ENCODE results near the gene ABCB10.

Gene ABCB10

DNA sequence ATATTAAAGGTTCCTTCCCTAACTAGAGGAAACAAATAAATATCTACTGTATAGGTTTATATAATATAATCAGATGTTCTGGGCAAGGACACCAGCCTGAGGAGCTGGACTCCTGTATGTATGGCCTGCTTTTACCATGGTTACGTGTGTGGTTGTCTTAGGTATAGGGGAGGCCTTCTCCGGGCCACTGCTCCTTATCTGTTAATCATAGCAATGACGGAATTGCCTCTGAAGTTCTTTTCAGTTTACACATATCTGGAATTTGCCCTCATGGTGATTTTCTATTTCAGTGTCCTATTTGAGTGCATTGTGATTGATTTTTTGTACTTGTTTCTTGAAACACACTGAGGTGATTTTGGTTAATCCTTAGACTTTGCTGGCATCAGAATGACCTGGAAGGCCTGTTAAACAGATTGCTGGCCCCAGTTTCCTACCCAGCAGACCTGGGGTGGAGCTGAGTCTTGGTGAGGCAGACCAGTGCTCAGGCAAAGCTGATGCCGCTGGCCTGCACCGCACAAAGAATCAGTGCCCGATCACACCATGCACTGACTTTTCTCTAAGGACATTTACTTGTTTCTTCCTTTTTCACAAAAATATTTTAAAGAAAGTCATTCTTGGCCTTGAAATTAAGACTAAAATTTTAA is 18.5 kb downstream of the ABCB10 start:
- Histone ChIP-seq H2BK15ac (ENCODE audit: low read length) (no peak overlapping the region), H3K4me2 (ENCODE audit: insufficient read depth, low read length, poor library complexity, severe bottlenecking) (no peak overlapping the region), H2BK5ac (ENCODE audit: low read length) (no peak overlapping the region), H2AFZ (ENCODE audit: low read length) (no peak overlapping the region), H4K8ac (ENCODE audit: low read depth, low read length) (no peak overlapping the region), H3K18ac (ENCODE audit: low read length) (no peak overlapping the region), H3K27ac (replicated peaks; ENCODE audit: low read length) (no peak overlapping the region), H3K9ac (ENCODE audit: low read depth, low read length, poor library complexity) (no peak overlapping the region), H3K27me3 (ENCODE audit: control insufficient read depth in 3 of 3, insufficient read depth in 3 of 3, low read depth in 1 of 3, low read length in 3 of 3) (no peaks in the 10 kb centered on the region), H3K4ac (ENCODE audit: low read length) (no peak overlapping the region), H3K14ac (ENCODE audit: low read length) (no peak overlapping the region), H4K91ac (ENCODE audit: low read depth, low read length, poor library complexity) (no peak overlapping the region), H2BK120ac (ENCODE audit: low read depth, low read length) (no peak overlapping the region), H3K4me1 (ENCODE audit: control insufficient read depth in 2 of 2, insufficient read depth in 1 of 2, low read depth in 1 of 2, low read length in 2 of 2) (no peaks in the 10 kb centered on the region), H3K23ac (ENCODE audit: low read depth, low read length, poor library complexity) (no peak overlapping the region), H3K4me3 (ENCODE audit: low read length in 2 of 2) (no peak overlapping the region), H2BK12ac (ENCODE audit: low read length) (no peak overlapping the region), H3K36me3 (replicated peaks in 1 of 2; ENCODE audit: control insufficient read depth in 2 of 2, insufficient read depth in 2 of 2, low read length in 2 of 2) (peaks cover 14 to 91% of the 10 kb centered on the region in 2 donors), H2AK5ac (ENCODE audit: low read depth, low read length) (no peak overlapping the region), H3K9me3 (replicated peaks in 1 of 2; ENCODE audit: control insufficient read depth in 2 of 2, insufficient read depth in 1 of 2, low read depth in 1 of 2, low read length in 2 of 2) (peaks cover 0 to 5% of the 10 kb centered on the region in 2 donors), H3K79me1 (ENCODE audit: low read depth, low read length) (no peaks in the 10 kb centered on the region)
- DNase-seq (ENCODE audit: low spot score): no peak
- no CpG with 5 or more reads among the region's 6 CpGs for WGBS, 2 donors (ENCODE audit: extremely low coverage in 2 of 2, insufficient read length in 2 of 2, insufficient replicate concordance in 1 of 2)

GRCh38 chr1:229538945-229539344 is 19.6 kb downstream of the ABCB10 start:
- Histone ChIP-seq H2BK120ac (ENCODE audit: low read depth, low read length) (no peak overlapping the region), H4K91ac (ENCODE audit: low read depth, low read length, poor library complexity) (no peak overlapping the region), H4K8ac (ENCODE audit: low read depth, low read length) (no peak overlapping the region), H3K9me3 (replicated peaks in 1 of 2; ENCODE audit: control insufficient read depth in 2 of 2, insufficient read depth in 1 of 2, low read depth in 1 of 2, low read length in 2 of 2) (no peaks in the 10 kb centered on the region), H3K14ac (ENCODE audit: low read length) (no peak overlapping the region), H3K36me3 (replicated peaks in 1 of 2; ENCODE audit: control insufficient read depth in 2 of 2, insufficient read depth in 2 of 2, low read length in 2 of 2) (peaks cover 14 to 85% of the 10 kb centered on the region in 2 donors), H2BK5ac (ENCODE audit: low read length) (no peak overlapping the region), H3K4ac (ENCODE audit: low read length) (no peak overlapping the region), H3K18ac (ENCODE audit: low read length) (no peak overlapping the region), H2BK15ac (ENCODE audit: low read length) (no peak overlapping the region), H3K9ac (ENCODE audit: low read depth, low read length, poor library complexity) (no peak overlapping the region), H3K23ac (ENCODE audit: low read depth, low read length, poor library complexity) (no peak overlapping the region), H3K79me1 (ENCODE audit: low read depth, low read length) (no peaks in the 10 kb centered on the region), H3K4me3 (ENCODE audit: low read length in 2 of 2) (no peak overlapping the region), H2AK5ac (ENCODE audit: low read depth, low read length) (no peak overlapping the region), H3K4me2 (ENCODE audit: insufficient read depth, low read length, poor library complexity, severe bottlenecking) (no peak overlapping the region), H3K27me3 (ENCODE audit: control insufficient read depth in 3 of 3, insufficient read depth in 3 of 3, low read depth in 1 of 3, low read length in 3 of 3) (no peaks in the 10 kb centered on the region), H3K4me1 (ENCODE audit: control insufficient read depth in 2 of 2, insufficient read depth in 1 of 2, low read depth in 1 of 2, low read length in 2 of 2) (no peaks in the 10 kb centered on the region), H3K27ac (replicated peaks; ENCODE audit: low read length) (no peak overlapping the region), H2BK12ac (ENCODE audit: low read length) (no peak overlapping the region), H2AFZ (ENCODE audit: low read length) (no peak overlapping the region)
- no peak for DNase-seq (ENCODE audit: low spot score)
- WGBS, 2 donors (ENCODE audit: extremely low coverage in 2 of 2, insufficient read length in 2 of 2, insufficient replicate concordance in 1 of 2): no CpG with 5 or more reads among the region's 5 CpGs

GRCh38 chr1:229537894-229538293 is 20.6 kb downstream of the ABCB10 start:
- no peak overlapping the region for H2BK15ac ChIP-seq (ENCODE audit: low read length)
- no peak overlapping the region for H3K23ac ChIP-seq (ENCODE audit: low read depth, low read length, poor library complexity)
- no peak overlapping the region for H3K14ac ChIP-seq (ENCODE audit: low read length)
- H2BK12ac ChIP-seq (ENCODE audit: low read length): no peak overlapping the region
- no peak overlapping the region for H2BK120ac ChIP-seq (ENCODE audit: low read depth, low read length)
- no peak overlapping the region for H2AFZ ChIP-seq (ENCODE audit: low read length)
- H3K36me3 ChIP-seq (replicated peaks in 1 of 2; ENCODE audit: control insufficient read depth in 2 of 2, insufficient read depth in 2 of 2, low read length in 2 of 2): peaks cover 10 to 85% of the 10 kb centered on the region in 2 donors
- H4K91ac ChIP-seq (ENCODE audit: low read depth, low read length, poor library complexity): no peak overlapping the region
- no peaks in the 10 kb centered on the region for H3K27me3 ChIP-seq (ENCODE audit: control insufficient read depth in 3 of 3, insufficient read depth in 3 of 3, low read depth in 1 of 3, low read length in 3 of 3)
- no CpG with 5 or more reads among the region's 4 CpGs for WGBS, 2 donors (ENCODE audit: extremely low coverage in 2 of 2, insufficient read length in 2 of 2, insufficient replicate concordance in 1 of 2)
- H3K4me3 ChIP-seq (ENCODE audit: low read length in 2 of 2): no peak overlapping the region
- no peaks in the 10 kb centered on the region for H3K79me1 ChIP-seq (ENCODE audit: low read depth, low read length)
- no peak overlapping the region for H2BK5ac ChIP-seq (ENCODE audit: low read length)
- no peak overlapping the region for H3K18ac ChIP-seq (ENCODE audit: low read length)
- no peak overlapping the region for H4K8ac ChIP-seq (ENCODE audit: low read depth, low read length)
- H2AK5ac ChIP-seq (ENCODE audit: low read depth, low read length): no peak overlapping the region
- H3K9ac ChIP-seq (ENCODE audit: low read depth, low read length, poor library complexity): no peak overlapping the region
- no peaks in the 10 kb centered on the region for H3K9me3 ChIP-seq (replicated peaks in 1 of 2; ENCODE audit: control insufficient read depth in 2 of 2, insufficient read depth in 1 of 2, low read depth in 1 of 2, low read length in 2 of 2)
- no peak overlapping the region for H3K27ac ChIP-seq (replicated peaks; ENCODE audit: low read length)
- no peak for DNase-seq (ENCODE audit: low spot score)
- H3K4me2 ChIP-seq (ENCODE audit: insufficient read depth, low read length, poor library complexity, severe bottlenecking): no peak overlapping the region
- no peak overlapping the region for H3K4ac ChIP-seq (ENCODE audit: low read length)
- H3K4me1 ChIP-seq (ENCODE audit: control insufficient read depth in 2 of 2, insufficient read depth in 1 of 2, low read depth in 1 of 2, low read length in 2 of 2): no peaks in the 10 kb centered on the region

DNA sequence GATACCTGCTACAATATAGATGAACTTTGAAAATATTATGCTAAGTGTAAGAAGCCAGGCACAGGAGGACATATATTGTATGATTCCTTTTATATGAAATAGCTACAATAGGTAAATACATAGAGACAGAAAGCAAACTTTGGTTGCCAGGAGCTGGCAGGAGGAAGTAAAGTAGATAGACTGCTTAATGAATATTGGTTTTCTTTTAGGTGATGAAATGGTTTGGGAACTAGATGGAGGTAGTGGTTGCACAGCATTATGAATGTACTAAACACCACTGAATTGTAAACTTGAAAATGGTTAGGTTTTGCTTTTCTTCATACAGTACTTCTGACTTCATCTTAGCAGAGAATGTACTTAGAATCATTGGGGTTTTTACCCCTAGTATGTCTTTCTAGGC is 21.5 kb downstream of the ABCB10 start:
- H2BK5ac ChIP-seq (ENCODE audit: low read length): no peak overlapping the region
- peaks cover 10 to 85% of the 10 kb centered on the region in 2 donors for H3K36me3 ChIP-seq (replicated peaks in 1 of 2; ENCODE audit: control insufficient read depth in 2 of 2, insufficient read depth in 2 of 2, low read length in 2 of 2)
- H3K23ac ChIP-seq (ENCODE audit: low read depth, low read length, poor library complexity): no peak overlapping the region

More for the DNA sequence above, 21.5 kb downstream of the ABCB10 start:
- Histone ChIP-seq H2AFZ (ENCODE audit: low read length) (no peak overlapping the region), H3K4me2 (ENCODE audit: insufficient read depth, low read length, poor library complexity, severe bottlenecking) (no peak overlapping the region), H2BK15ac (ENCODE audit: low read length) (no peak overlapping the region), H3K4ac (ENCODE audit: low read length) (no peak overlapping the region), H2AK5ac (ENCODE audit: low read depth, low read length) (no peak overlapping the region), H3K9ac (ENCODE audit: low read depth, low read length, poor library complexity) (no peak overlapping the region), H3K4me1 (ENCODE audit: control insufficient read depth in 2 of 2, insufficient read depth in 1 of 2, low read depth in 1 of 2, low read length in 2 of 2) (no peaks in the 10 kb centered on the region), H3K27me3 (ENCODE audit: control insufficient read depth in 3 of 3, insufficient read depth in 3 of 3, low read depth in 1 of 3, low read length in 3 of 3) (no peaks in the 10 kb centered on the region), H4K8ac (ENCODE audit: low read depth, low read length) (no peak overlapping the region), H4K91ac (ENCODE audit: low read depth, low read length, poor library complexity) (no peak overlapping the region), H3K14ac (ENCODE audit: low read length) (no peak overlapping the region), H2BK120ac (ENCODE audit: low read depth, low read length) (no peak overlapping the region), H3K9me3 (replicated peaks in 1 of 2; ENCODE audit: control insufficient read depth in 2 of 2, insufficient read depth in 1 of 2, low read depth in 1 of 2, low read length in 2 of 2) (no peaks in the 10 kb centered on the region), H2BK12ac (ENCODE audit: low read length) (no peak overlapping the region), H3K79me1 (ENCODE audit: low read depth, low read length) (no peaks in the 10 kb centered on the region), H3K27ac (replicated peaks; ENCODE audit: low read length) (no peak overlapping the region), H3K4me3 (ENCODE audit: low read length in 2 of 2) (no peak overlapping the region), H3K18ac (ENCODE audit: low read length) (no peak overlapping the region)
- no peak for DNase-seq (ENCODE audit: low spot score)

Data from neuronal stem cell (in vitro differentiated cells).